ENCODE results near the gene UAP1L1. TPM values are rescaled to one million over a fixed set of nuclear protein-coding genes. Genes with fewer than 3 reads are reported as not detected.

The UAP1L1 gene
- total RNA-seq, 2 donors from 2014 or later, result 2.6 to 4.5 TPM

GRCh38 chr9:137115394-137116026 lies 38.2 kb downstream of the UAP1L1 start:
- peaks cover 28% of the 10 kb centered on the region for H3K27me3 ChIP-seq (ENCODE audit: control insufficient read depth, insufficient read depth, low read length, poor library complexity, severe bottlenecking)
- no peaks in the 10 kb centered on the region for H3K36me3 ChIP-seq (ENCODE audit: control insufficient read depth, insufficient read depth, low read length)
- H3K27ac ChIP-seq (ENCODE audit: low read depth, low read length), result no peak overlapping the region
- H3K9me3 Mint-ChIP-seq, result peaks cover 7% of the 10 kb centered on the region
- H3K27ac Mint-ChIP-seq, result no peak overlapping the region
- WGBS, 2 experiments (ENCODE audit: insufficient coverage in 1 of 2, insufficient read length in 1 of 2), result 89 to 90% methylated on average over 4 to 21 of the region's 21 CpGs
- H3K36me3 Mint-ChIP-seq (ENCODE audit: low read depth), result no peaks in the 10 kb centered on the region
- H3K27me3 Mint-ChIP-seq (ENCODE audit: insufficient read depth), result peaks cover 46% of the 10 kb centered on the region
- H3K4me1 ChIP-seq (ENCODE audit: control insufficient read depth, insufficient read depth, low read length), result peaks cover 4% of the 10 kb centered on the region
- H3K4me1 Mint-ChIP-seq, result peaks cover 7% of the 10 kb centered on the region
- H3K4me3 Mint-ChIP-seq, result peak overlapping the region; percentile 15
- DNase-seq, result no peak
- no peaks in the 10 kb centered on the region for H3K9me3 ChIP-seq (ENCODE audit: control insufficient read depth, low read length)
- no peak overlapping the region for H3K9ac ChIP-seq (ENCODE audit: extremely low read depth, low read length, poor library complexity, severe bottlenecking)
- TF ChIP-seq, protein P1, sequence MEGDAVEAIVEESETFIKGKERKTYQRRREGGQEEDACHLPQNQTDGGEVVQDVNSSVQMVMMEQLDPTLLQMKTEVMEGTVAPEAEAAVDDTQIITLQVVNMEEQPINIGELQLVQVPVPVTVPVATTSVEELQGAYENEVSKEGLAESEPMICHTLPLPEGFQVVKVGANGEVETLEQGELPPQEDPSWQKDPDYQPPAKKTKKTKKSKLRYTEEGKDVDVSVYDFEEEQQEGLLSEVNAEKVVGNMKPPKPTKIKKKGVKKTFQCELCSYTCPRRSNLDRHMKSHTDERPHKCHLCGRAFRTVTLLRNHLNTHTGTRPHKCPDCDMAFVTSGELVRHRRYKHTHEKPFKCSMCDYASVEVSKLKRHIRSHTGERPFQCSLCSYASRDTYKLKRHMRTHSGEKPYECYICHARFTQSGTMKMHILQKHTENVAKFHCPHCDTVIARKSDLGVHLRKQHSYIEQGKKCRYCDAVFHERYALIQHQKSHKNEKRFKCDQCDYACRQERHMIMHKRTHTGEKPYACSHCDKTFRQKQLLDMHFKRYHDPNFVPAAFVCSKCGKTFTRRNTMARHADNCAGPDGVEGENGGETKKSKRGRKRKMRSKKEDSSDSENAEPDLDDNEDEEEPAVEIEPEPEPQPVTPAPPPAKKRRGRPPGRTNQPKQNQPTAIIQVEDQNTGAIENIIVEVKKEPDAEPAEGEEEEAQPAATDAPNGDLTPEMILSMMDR (conservative IDR thresholded peaks at IDR 0.05), result peak; percentile 33
- H3K4me3 ChIP-seq (ENCODE audit: low read length), result no peak overlapping the region

DNA sequence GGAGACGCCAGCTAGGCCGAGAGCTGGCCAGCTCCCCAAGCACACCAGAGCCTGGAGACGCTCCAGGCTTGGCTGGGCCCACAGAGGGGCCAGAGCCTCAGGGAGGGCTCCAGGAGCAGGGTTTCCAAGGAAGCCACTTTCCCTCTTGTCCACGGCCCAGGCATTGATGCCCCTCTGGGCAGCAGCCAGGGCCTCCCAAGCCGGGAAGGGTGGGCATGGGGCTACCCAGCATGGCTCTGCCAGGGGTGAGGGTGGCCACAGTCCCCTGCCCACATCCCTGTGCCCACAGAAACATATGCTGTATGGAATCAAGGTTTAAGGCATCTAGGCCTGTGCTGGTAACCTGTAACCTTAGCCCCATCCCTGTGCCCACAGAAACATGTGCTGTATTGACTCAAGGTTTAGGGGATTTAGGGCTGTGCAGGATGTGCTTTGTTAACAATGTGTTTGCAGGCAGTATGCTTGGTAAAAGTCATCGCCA lies 38.8 kb downstream of the UAP1L1 start:
- peaks cover 7% of the 10 kb centered on the region for H3K9me3 Mint-ChIP-seq
- TF ChIP-seq, protein P1 (conservative IDR thresholded peaks at IDR 0.05), result no peak
- H3K4me3 ChIP-seq (ENCODE audit: low read length), result no peak overlapping the region
- H3K4me3 Mint-ChIP-seq, result no peak overlapping the region
- no peaks in the 10 kb centered on the region for H3K9me3 ChIP-seq (ENCODE audit: control insufficient read depth, low read length)
- no peak overlapping the region for H3K9ac ChIP-seq (ENCODE audit: extremely low read depth, low read length, poor library complexity, severe bottlenecking)
- peaks cover 7% of the 10 kb centered on the region for H3K4me1 Mint-ChIP-seq
- H3K27ac Mint-ChIP-seq, result no peak overlapping the region
- H3K27me3 Mint-ChIP-seq (ENCODE audit: insufficient read depth), result peaks cover 46% of the 10 kb centered on the region
- no peak overlapping the region for H3K27ac ChIP-seq (ENCODE audit: low read depth, low read length)
- 64 to 74% methylated on average over 5 to 6 of the region's 6 CpGs for WGBS, 2 experiments (ENCODE audit: insufficient coverage in 1 of 2, insufficient read length in 1 of 2)
- H3K36me3 ChIP-seq (ENCODE audit: control insufficient read depth, insufficient read depth, low read length), result no peaks in the 10 kb centered on the region
- H3K36me3 Mint-ChIP-seq (ENCODE audit: low read depth), result no peaks in the 10 kb centered on the region
- H3K27me3 ChIP-seq (ENCODE audit: control insufficient read depth, insufficient read depth, low read length, poor library complexity, severe bottlenecking), result peaks cover 28% of the 10 kb centered on the region
- peaks cover 4% of the 10 kb centered on the region for H3K4me1 ChIP-seq (ENCODE audit: control insufficient read depth, insufficient read depth, low read length)
- no peak for DNase-seq

DNA sequence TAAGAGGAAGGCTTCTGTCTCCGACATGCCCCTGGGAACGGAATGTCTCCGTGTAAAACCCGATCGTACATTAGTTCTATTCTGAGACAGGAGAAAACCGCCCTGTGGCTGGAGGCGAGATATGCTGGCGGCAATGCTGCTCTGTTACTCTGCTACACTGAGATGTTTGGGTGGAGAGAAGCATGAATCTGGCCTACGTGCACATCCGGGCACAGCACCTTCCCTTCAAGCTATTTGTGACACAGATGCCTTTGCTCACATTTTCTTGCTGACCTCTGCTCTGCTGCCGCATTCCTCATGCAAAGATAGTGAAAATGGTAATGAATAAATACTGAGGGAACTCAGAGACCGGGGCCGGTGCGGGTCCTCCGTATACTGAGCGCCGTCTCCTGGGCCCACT lies 39.4 kb downstream of the UAP1L1 start:
- Histone ChIP-seq H3K9me3 (ENCODE audit: control insufficient read depth, low read length) (no peaks in the 10 kb centered on the region), H3K27ac (ENCODE audit: low read depth, low read length) (no peak overlapping the region), H3K9ac (ENCODE audit: extremely low read depth, low read length, poor library complexity, severe bottlenecking) (no peak overlapping the region), H3K4me3 (ENCODE audit: low read length) (no peak overlapping the region), H3K4me1 (ENCODE audit: control insufficient read depth, insufficient read depth, low read length) (peaks cover 4% of the 10 kb centered on the region), H3K27me3 (ENCODE audit: control insufficient read depth, insufficient read depth, low read length, poor library complexity, severe bottlenecking) (peaks cover 28% of the 10 kb centered on the region), H3K36me3 (ENCODE audit: control insufficient read depth, insufficient read depth, low read length) (no peaks in the 10 kb centered on the region)
- H3K9me3 Mint-ChIP-seq, result peaks cover 7% of the 10 kb centered on the region
- peaks cover 46% of the 10 kb centered on the region for H3K27me3 Mint-ChIP-seq (ENCODE audit: insufficient read depth)
- no peak overlapping the region for H3K27ac Mint-ChIP-seq
- H3K36me3 Mint-ChIP-seq (ENCODE audit: low read depth), result no peaks in the 10 kb centered on the region
- H3K4me3 Mint-ChIP-seq, result no peak overlapping the region
- peaks cover 7% of the 10 kb centered on the region for H3K4me1 Mint-ChIP-seq
- 84 to 91% methylated on average over 15 to 17 of the region's 17 CpGs for WGBS, 2 experiments (ENCODE audit: insufficient coverage in 1 of 2, insufficient read length in 1 of 2)
- no peak for DNase-seq
- TF ChIP-seq, protein P1 (conservative IDR thresholded peaks at IDR 0.05), result no peak
